HG02759 (cell line): ENCODE measurements around the gene NFIX.

ENCODE experiments used
- ATAC-seq: cut with Tn5 transposase; IDR thresholded peaks from one replicate; pipeline ENCODE4 v1.9.1; 2021; ENCODE audit warnings: mild to moderate bottlenecking, moderate library complexity; ENCODE audit not compliant: unreplicated experiment

The NFIX gene

GRCh38 chr19:13006431-13007281 is 11.4 kb downstream of the NFIX start:
- no peak for ATAC-seq

GRCh38 chr19:13007292-13008045 is 12.2 kb downstream of the NFIX start:
- no peak for ATAC-seq

DNA sequence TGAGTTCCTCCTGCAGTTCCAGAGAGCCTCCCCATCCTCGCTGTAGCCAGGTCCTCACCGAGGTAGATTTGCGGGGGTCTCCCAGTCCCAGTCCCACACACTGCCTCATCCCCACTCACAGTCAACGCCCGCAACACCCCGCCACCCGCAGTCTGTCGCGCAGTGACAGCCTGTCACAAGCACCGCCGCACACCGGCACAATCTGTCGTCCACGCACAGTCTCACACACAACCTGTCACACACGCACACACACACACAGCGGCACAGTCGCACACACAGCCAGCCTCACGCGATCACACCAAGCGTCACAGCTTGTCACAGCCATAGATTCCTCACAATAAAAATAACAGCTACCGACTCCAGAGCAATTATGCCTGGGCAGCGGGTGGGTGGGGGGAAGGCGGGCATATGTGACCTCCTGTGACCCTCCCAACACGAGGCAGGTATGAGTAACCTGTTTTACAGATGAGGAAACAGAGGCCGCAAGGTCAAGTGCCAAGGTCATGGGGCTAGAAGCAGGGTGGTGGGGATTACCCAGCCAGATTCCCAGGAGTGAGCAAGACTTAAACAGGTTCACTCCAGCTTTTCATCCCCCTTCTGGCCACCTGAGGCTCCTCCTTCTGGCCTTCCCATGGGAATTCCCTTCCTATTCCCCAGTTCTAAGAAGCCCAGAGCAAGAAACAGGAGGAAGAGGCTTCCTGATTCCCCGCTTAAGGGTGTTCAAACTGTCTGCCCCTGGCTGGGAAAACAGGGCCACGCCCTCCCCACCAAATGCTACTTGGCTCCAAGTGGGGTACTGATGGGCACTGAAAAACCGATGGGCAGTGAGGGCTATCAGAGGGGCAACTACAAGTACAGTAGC is 13.9 kb downstream of the NFIX start:
- ATAC-seq = no peak

- no peak for ATAC-seq
Observed at GRCh38 chr19:13010038-13010991, 15.0 kb downstream of the NFIX start.

- ATAC-seq = no peak
Observed at GRCh38 chr19:13010992-13011652, 15.8 kb downstream of the NFIX start.

GRCh38 chr19:13011653-13012389 is 16.5 kb downstream of the NFIX start:
- no peak for ATAC-seq

- no peak for ATAC-seq
Observed at GRCh38 chr19:13012390-13012689, 17.1 kb downstream of the NFIX start.

DNA sequence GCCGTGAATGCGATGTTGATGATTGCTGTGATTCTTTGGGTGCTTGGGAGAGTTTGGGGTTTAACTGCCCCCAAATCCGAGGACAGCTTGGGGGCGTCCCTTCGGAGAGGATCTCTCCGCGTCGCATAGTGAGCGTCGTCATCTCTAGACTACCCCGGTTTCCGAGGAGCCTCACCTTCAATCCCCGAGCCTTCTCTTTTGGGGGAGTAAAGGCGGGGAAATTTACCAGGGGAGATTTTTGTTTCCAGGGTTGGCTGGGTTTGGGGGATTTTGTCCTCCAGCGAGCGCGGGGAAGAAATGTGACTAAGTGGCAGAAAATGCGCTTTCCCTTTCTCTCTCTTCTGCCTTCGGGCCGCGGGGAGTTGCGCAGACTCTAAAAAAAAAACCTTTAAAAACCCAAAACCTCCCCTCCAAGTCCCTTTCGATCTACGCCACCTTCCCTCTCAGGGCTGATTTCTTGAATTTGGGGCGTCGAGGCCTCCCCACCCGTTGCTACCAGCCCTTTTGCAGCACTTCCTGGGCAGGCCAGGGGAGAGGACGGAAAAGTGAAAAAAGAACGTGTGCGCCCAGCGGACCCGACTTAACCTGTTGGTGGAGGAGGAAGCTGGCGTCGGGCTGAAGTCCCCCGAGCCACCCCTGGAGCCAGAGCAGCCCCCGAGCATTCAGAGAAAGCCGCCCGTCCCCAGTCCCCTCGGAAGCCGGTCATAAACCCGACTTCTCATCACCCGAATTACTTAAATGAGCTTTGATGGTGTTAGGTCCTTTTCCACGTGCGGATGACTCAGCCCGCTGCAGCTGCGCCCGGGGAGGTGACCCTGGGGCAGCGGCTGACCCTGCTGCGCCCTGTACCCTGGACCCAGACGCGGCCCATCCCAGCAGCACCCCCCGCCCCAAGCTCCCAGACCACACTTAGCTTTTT is 17.7 kb downstream of the NFIX start:
- ATAC-seq = no peak

GRCh38 chr19:13013649-13014048 is 18.4 kb downstream of the NFIX start:
- ATAC-seq = no peak

GRCh38 chr19:13014101-13014920 is 19.0 kb downstream of the NFIX start:
- ATAC-seq = no peak

- no peak for ATAC-seq
Observed at GRCh38 chr19:13014921-13015280, 19.6 kb downstream of the NFIX start.

GRCh38 chr19:13015361-13016223 is 20.3 kb downstream of the NFIX start:
- ATAC-seq = no peak

DNA sequence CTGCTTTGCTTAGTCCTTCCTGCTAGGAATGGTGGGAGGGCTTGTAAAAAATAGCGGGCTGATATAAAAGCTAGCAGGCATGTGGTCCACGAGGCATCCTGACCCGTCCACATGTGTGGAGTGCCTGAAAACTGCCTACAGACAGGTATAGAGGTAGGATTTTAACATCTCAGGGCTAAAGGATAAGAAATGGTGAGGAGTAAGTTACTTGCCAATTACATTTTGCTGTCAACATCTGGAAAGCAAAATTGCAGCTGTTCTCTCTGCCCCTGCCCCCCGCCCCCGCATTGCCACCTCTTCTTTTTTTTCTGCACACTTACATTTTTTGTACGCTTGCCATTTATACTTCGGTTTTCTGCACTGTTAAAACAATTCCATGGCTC is 21.0 kb downstream of the NFIX start:
- no peak for ATAC-seq

DNA sequence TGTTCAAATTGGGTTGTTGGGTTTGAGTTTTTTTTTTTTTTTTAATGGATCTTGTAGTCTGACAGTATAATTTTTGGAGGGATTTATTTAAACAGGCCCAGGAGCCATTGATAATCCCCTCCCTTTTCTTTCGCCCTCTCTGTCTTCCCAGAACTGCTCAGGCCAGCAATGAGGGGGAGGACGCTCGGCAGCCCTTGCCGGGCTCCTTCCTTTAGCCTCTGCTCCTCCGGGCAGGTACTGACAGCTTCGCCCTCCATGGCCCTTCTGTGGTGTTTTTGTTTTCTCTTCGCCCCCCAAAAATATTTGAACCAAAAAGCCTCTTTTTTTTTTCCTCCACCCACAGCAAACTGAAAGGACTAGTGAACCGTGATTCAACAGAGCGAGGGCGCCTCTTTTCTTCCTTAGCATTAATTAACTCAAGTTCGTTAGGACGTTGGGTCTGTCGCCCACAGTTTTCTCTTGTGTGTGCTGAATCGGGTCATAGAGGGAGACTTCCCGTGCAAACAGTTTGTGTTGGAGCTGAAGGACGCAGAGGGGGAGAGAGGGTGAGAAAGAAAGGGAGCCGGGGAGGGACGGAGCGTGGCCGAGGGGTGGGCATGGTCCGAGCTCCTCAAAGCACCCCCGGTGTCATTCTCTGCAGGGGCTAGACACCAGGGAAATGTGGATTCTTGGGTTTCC is 21.5 kb downstream of the NFIX start:
- no peak for ATAC-seq

DNA sequence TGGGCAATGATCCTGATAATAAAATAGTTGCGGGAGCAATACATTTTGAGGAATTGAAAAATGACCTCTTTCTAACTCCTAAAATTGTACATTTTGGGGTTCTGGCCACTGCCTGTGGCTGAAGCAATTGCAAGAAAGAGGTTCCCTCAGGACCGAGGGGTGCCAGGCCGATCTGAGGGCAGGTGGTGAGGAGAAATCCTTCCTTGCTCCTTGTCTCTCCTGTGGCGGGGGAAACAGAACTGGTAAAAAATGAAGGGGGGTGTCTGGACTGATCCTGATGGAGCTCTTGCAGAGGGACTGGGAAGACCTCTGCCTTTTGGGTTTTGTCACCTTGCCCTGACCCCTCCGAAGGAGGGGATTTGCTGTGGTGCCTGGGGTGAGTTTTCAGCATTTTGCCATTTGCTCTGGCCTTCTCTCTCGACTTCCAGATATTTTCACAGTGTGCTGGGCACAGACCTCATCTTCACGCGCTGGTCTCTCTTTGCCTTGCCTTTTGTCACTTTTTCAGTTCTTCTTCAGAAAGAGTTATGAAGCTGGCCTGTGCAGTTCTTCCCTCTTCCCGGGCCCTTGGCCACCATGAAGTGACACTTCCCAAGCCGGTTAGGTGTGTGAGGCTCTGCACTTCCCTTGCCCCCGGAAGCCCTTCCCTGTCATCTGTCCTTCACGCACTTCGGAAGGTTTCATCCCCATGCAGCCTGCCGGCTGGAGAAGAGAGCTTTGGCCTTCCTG is 22.2 kb downstream of the NFIX start:
- no peak for ATAC-seq
